WTC11 (cell line): ENCODE results near the gene HMGCS1.

Source experiments
- CDX4 ChIP-seq: fragments of 250-450 bp; sonication (Bioruptor Pico); IDR thresholded peaks from 2 replicates; pipeline ENCODE4 v1.9.0; 2021; ENCODE audit warnings: moderate library complexity, mild to moderate bottlenecking, inconsistent platforms, borderline replicate concordance
- NR2C2 ChIP-seq: sonication (generic); formaldehyde crosslinking; IDR thresholded peaks from 2 replicates; pipeline ENCODE4 v1.8.0; 2022; ENCODE audit warnings: mild to moderate bottlenecking, missing genetic modification reagents
- ZNF512 ChIP-seq: sonication (generic); formaldehyde crosslinking; IDR thresholded peaks from 2 replicates; pipeline ENCODE4 v1.8.1; 2022; ENCODE audit warnings: missing genetic modification reagents, borderline replicate concordance

GRCh38 chr5:43313854-43314457 is 744 bp upstream of the HMGCS1 start:
- no peak for TF ChIP-seq CDX4 (CRISPR knock-in tag)
- no peak for TF ChIP-seq NR2C2 (CRISPR knock-in tag)
- no peak for TF ChIP-seq ZNF512 (CRISPR knock-in tag)
